Right hindlimb (tissue), 1 donor: Measurements from ENCODE around the gene LGALS3BP.

Experiments
- DNase-seq: peaks from one replicate; pipeline ENCODE4 v3.0.0-alpha.2; 2018

Gene LGALS3BP

GRCh38 chr17:79014158-79014758 lies 34.5 kb upstream of the LGALS3BP start:
- no peak for DNase-seq

GRCh38 chr17:79012563-79013134 lies 32.9 kb upstream of the LGALS3BP start:
- peak; percentile 7 for DNase-seq

DNA sequence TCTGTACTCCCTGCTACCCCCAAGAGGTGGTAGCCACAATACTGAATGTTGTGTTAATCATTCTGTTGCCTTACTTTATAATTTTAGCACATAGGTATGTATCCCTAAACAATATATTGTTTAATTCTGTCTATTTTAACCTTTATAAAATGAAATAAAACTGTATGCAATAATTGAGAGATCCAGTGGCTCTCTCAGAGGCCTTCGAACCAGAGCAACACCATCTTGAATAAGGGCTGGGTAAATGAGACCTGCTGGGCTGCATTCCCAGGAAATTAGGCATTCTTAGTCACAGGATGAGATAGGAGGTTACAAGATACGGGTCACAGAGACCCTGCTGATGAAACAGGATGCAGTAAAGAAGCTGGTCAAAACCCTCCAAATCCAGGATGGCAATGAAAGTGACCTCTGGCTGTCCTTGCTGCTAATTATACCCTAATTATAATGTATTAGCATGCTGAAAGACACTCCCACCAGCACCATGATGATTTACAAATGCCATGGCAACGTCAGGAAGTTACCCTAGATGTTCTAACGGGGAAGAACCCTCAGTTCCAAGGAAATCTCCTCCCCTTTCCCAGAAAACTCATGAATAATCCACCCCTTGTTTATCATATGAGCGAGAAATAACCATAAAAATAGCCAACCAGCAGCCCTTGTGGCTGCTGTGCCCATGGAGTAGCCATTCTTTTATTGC lies 31.9 kb upstream of the LGALS3BP start:
- peak; percentile 7 for DNase-seq

DNA sequence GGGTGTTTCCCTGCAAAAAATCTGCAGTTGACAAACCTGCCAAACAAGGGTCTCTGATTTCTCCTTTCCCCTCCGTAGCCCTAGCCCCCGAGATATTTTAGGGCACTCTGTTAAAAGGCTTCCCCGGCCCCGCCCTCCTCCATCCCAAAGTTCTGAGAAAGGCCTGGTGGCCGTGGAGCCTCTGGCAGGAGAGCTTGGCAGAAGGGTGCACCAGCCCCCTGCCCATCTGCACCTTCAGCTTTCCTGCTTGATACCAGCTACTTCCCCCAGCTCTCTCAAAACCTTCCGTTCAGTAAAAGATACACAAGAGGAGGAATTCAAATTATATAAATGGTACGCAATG lies 30.6 kb upstream of the LGALS3BP start:
- no peak for DNase-seq

GRCh38 chr17:79009397-79010303 lies 29.9 kb upstream of the LGALS3BP start, which contains the start of gene CANT1:
Gene CANT1 (minus strand): TSS chr17:79009764. CDS start chr17:78997622, 12,142 bp downstream.
- peak; percentile 91 for DNase-seq

DNA sequence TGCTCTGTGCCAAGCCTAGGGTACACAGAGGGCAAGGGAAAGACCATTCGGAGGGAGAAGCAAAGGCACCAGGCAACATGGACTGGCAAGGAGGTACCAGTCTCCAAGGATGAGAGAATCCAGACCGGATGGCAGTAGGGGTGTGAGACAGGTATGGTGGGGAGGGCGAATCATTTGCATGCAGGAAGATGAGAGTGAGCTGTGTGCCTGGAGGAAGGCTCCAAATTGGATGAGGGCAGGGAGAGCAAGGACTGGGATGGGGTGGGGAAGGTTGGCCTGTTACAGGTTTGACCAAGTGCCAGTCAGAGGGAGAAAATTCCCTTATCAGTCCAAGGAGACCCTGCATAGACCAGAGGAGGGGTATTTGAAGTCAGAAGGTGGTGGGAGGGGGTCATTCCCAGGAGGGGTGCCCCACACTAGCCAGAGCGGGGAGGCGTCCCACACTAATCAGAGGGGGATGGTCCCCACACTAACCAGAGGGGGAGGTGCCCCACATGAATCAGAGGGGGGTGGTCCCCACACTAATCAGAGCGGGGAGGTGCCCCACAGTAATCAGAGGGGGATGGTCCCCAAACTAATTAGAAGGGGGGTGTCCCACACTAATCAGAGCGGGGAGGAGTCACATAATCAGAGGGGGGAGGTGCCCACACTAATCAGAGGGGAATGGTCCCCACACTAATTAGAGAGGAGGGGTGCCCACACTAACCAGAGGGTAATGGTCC lies 29.1 kb upstream of the LGALS3BP start:
- DNase-seq = peak; percentile 17

DNA sequence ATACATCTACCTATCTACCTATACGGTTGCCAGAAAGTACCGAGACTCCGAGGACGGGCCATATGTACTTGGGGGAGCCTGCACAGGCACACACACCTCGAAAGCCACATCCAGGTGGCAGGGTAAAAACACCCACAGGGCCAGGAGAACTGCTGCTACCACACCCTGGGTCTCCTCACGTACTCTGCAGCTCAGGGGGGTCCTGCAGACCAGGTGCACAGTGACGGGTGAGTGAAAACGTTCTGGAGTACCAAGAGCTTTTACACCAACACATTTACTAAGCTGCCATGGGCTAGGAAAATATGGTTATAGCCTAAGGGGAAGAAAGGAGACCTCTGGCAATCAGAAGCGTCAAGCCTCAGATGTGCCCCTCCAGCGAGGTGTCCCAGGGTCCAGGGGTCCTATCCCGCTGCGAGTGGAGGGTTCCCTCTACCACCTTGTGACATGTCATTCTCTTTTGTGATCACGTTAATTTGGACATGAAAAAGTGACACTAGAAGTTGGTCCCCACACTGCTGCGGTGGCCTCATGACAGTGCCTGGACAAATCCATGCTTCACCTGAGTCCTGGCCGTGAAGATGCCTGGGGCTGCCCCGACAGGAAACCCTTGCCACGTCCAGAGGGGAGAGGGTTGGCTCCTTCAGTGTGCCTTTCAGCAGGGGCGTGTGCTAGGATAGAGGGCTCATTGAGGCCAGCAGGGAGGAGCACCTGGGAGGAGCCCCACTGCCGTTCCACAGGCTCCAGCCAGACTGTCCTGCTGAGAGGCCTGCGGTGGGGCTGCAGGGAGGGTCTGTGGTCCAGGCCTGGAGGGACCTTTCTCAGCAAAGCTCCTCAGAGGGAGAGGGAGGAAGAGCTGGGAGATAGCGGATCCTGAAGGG lies 28.0 kb upstream of the LGALS3BP start:
- DNase-seq = peak; percentile 20

DNA sequence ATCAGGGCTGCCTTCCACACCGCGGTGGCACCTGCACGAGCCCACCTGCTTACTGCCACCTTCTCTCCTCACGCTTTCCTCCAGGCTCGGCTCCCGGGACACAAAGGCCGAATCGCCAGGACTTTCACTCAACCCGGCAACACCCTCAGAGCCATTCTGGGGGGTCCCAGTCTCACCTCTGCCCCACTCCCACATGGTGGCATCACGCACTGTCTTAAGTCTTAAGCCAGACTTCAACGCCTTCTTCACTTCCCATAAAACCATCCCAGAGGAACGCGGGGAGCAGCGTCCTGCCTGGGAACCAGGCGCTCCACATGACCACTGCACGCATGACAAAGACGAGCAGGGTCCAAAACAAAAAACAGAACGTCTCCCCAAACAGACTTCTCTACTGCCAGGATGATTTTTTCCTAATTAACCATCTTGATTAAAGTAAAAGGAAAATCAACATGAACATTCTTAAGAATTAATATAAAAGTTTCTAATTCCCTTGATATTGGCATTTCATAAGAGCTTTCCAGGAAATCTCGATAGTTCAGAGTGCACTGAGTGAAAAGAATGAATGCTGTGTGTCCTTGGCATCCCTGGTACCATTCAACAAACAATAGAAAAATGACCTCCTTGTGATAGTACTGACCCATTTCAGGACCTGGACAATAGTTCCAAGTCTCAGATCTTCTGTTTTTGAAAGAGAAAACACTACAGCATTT lies 27.2 kb upstream of the LGALS3BP start:
- peak; percentile 4 for DNase-seq

- DNase-seq = peak; percentile 13
Observed at GRCh38 chr17:79006046-79006445, 26.3 kb upstream of the LGALS3BP start.

DNA sequence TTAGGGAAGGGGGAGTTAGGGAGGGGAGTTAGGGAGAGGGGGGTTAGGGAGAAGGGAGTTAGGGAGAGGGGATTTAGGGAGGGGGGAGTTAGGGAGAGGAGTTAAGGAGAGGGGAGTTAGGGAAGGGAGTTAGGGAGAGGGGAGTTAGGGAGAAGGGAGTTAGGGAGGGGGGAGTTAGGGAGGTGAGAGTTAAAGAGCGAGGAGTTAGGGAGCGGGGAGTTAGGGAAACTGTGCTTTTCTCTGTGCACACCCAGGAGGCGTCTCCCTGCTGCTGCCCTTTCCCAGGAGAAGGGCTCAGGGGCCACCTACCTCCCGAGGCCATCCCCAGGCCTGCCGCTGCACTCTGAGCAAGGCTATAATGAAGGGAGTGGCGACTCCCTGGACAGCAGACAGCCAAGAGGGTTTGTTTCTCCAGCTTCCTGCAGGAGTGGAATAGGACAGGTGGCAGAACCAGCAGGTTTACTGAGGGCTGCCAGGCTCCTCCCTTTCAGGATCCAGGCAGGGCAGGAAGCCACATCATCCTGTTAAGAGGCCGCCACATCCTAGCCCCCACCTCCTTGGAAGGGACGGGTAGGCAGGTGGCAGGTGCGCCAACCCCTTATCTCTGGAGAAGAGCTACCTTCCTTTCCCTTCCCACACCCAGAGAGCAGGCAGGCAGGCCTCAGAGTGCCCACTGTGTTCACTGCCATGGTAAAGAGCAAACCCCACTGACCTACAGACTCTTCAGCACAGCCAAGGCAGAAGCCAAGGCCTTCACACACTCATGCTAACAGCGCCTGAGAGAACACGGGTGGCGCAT lies 25.5 kb upstream of the LGALS3BP start:
- DNase-seq = peak; percentile 10

DNA sequence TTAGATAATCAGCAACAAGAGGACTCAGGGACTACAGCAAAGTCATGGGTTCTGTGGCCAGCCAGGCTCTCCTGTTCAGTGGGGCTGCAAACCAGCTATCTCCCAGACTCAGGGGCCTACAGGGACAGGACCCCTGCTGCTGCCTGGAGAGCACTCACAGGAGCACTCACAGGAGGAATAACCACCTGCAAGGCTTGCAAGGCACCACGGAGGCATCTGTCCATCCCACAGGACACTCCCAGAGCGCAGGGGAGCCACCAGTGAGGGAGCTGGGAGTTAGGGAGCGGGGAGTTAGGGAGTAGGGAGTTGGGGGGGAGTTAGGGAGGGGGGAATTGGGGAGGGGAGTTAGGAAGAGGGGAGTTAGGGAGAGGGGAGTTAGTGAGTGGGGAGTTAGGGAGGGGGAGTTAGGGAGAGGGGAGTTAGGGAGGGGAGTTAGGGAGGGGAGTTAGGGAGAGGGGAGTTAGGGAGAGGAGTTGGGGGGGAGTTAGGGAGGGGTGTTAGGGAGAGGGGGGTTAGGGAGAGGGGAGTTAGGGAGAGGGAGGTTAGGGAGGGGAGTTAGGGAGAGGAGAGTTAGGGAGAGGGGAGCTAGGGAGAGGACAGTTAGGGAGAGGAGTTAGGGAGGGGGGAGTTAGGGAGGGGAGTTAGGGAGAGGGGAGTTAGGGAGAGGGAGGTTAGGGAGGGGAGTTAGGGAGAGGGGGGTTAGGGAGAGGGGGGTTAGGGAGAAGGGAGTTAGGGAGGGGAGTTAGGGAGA lies 24.1 kb upstream of the LGALS3BP start:
- DNase-seq = peak; percentile 6

GRCh38 chr17:79002796-79003593 lies 23.3 kb upstream of the LGALS3BP start:
- peak; percentile 6 for DNase-seq

DNA sequence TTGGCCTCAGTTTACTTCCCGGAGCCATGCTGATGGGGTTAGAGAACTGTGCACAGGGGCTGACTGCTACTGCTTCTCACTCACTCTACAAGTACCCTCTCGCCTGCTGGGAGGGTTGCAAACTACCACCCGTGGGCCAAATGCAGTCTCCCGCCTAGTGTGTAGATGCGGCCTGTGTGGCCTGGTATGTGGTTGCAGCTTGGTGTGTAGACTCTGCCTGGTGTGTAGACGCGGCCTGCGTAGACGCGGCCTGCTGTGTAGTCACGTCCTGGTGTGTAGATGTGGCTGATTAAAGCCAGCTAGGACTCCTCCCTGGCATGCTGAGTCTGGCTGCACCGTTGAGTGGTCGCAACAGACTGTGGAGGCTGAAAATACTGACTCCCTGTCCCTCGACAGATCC lies 22.6 kb upstream of the LGALS3BP start:
- DNase-seq = peak; percentile 8

- DNase-seq = peak; percentile 16
Observed at GRCh38 chr17:79001190-79002020, 21.7 kb upstream of the LGALS3BP start.

DNA sequence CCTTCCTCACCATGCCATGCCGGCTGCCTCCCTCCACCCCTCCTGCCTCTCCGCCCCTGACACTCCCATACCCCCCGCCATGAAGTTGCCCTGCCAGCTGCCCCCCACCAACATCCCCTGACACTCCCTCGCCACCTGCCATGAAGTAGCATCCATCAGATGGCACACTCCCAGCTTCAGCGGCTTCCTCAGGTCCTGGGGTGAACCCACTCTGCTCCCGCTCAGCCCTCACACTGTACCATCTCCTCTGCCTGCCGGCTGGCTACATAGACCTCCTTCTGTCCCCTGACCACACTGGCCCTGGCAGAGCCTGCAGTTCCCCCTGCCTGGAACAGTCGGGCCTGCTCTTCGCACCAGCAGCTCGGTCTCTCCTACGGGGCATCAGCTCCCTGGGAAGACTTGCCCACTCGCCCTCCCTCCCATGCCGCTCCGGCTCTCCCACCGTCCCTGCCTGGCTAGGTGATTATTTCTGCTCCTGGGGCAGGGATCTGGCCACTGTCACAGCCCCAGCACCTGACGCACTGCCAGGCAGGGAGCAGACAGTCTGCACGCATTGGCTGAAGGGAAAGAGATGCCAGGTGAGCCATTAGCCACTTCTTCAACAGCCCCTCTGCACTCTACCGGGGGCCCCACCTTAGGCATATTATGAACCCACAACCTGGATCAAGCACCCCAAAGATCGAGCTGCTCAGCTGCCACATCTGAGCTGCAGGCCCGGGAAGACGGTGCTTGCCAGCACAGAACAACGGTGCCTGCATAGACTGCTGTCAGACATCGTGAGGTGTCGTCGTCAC lies 20.9 kb upstream of the LGALS3BP start:
- DNase-seq = peak; percentile 13

- DNase-seq = no peak
Observed at GRCh38 chr17:78999947-79000395, 20.2 kb upstream of the LGALS3BP start.
